ENCODE measurements around the gene ADCK1. TPM values are rescaled to one million over a fixed set of nuclear protein-coding genes. Genes with fewer than 3 reads are reported as not detected.
A peak's percentile ranks its signal among the peaks of the same experiment; 100 is the strongest.

ADCK1 gene
- total RNA-seq, 4 donors from 2014 or later, result 6.0 to 16.0 (median 9.0) TPM

GRCh38 chr14:77902811-77903210 is 102.9 kb downstream of the ADCK1 start:
- Histone ChIP-seq H3K36me3 (peaks cover 5% of the 10 kb centered on the region), H3K4me3 (no peak overlapping the region), H3K27ac (no peak overlapping the region), H3K4me1 (no peaks in the 10 kb centered on the region), H3K9me3 (no peaks in the 10 kb centered on the region), H3K27me3 (no peaks in the 10 kb centered on the region)
- no peak for TF ChIP-seq POLR2AphosphoS5 (IDR thresholded peaks at IDR 0.05)
- no peak for TF ChIP-seq EP300 (IDR thresholded peaks at IDR 0.05)
- TF ChIP-seq CTCF (IDR thresholded peaks at IDR 0.05), result no peak
- TF ChIP-seq POLR2A (IDR thresholded peaks at IDR 0.05), result no peak
- DNase-seq (ENCODE audit: low spot score in 2 of 2), result peak in 1 of 2 donors; percentile 11
- 67% methylated on average over 1 of the region's 1 CpG for WGBS

- TF ChIP-seq POLR2A (IDR thresholded peaks at IDR 0.05) (no peak), CTCF (IDR thresholded peaks at IDR 0.05) (no peak), POLR2AphosphoS5 (IDR thresholded peaks at IDR 0.05) (no peak), EP300 (IDR thresholded peaks at IDR 0.05) (no peak)
- DNase-seq (ENCODE audit: low spot score in 2 of 2), result peak in 1 of 2 donors; percentile 10
- 88% methylated on average over 6 of the region's 6 CpGs for WGBS
- Histone ChIP-seq H3K27ac (no peak overlapping the region), H3K4me3 (no peak overlapping the region), H3K36me3 (peaks cover 5% of the 10 kb centered on the region), H3K27me3 (no peaks in the 10 kb centered on the region), H3K9me3 (no peaks in the 10 kb centered on the region), H3K4me1 (no peaks in the 10 kb centered on the region)
Measured at GRCh38 chr14:77903221-77903620, 103.3 kb downstream of the ADCK1 start.

GRCh38 chr14:77903937-77904617 is 104.2 kb downstream of the ADCK1 start:
- Histone ChIP-seq H3K9me3 (no peaks in the 10 kb centered on the region), H3K27me3 (no peaks in the 10 kb centered on the region), H3K27ac (no peak overlapping the region), H3K4me1 (no peaks in the 10 kb centered on the region), H3K4me3 (no peak overlapping the region), H3K36me3 (peaks cover under 1% of the 10 kb centered on the region)
- TF ChIP-seq POLR2A (IDR thresholded peaks at IDR 0.05) (no peak), POLR2AphosphoS5 (IDR thresholded peaks at IDR 0.05) (no peak), EP300 (IDR thresholded peaks at IDR 0.05) (no peak), CTCF (IDR thresholded peaks at IDR 0.05) (no peak)
- whole genome bisulfite sequencing, result 89% methylated on average over 6 of the region's 8 CpGs
- no peak for DNase-seq (ENCODE audit: low spot score in 2 of 2)

- Histone ChIP-seq H3K27me3 (no peaks in the 10 kb centered on the region), H3K4me1 (no peaks in the 10 kb centered on the region), H3K9me3 (no peaks in the 10 kb centered on the region), H3K4me3 (no peak overlapping the region), H3K27ac (no peak overlapping the region), H3K36me3 (no peaks in the 10 kb centered on the region)
- no peak for DNase-seq (ENCODE audit: low spot score in 2 of 2)
- 100% methylated on average over 1 of the region's 1 CpG for WGBS
- no peak for TF ChIP-seq POLR2A (IDR thresholded peaks at IDR 0.05)
Measured at GRCh38 chr14:77906446-77906845, 106.5 kb downstream of the ADCK1 start.

GRCh38 chr14:77908847-77909246 is 108.9 kb downstream of the ADCK1 start:
- H3K4me3 ChIP-seq, result no peak overlapping the region
- DNase-seq (ENCODE audit: low spot score in 2 of 2), result peak in 1 of 2 donors; percentile 20
- H3K36me3 ChIP-seq, result no peaks in the 10 kb centered on the region
- H3K27ac ChIP-seq, result no peak overlapping the region
- no peaks in the 10 kb centered on the region for H3K9me3 ChIP-seq
- no peaks in the 10 kb centered on the region for H3K27me3 ChIP-seq
- WGBS, result 86% methylated on average over 4 of the region's 4 CpGs
- TF ChIP-seq EP300 (IDR thresholded peaks at IDR 0.05) (no peak), POLR2AphosphoS5 (IDR thresholded peaks at IDR 0.05) (no peak), POLR2A (IDR thresholded peaks at IDR 0.05) (no peak), CTCF (IDR thresholded peaks at IDR 0.05) (no peak)
- H3K4me1 ChIP-seq, result no peaks in the 10 kb centered on the region

Data from suprapubic skin (tissue), 4 donors.